Activated CD8-positive, alpha-beta memory T cell treated with anti-CD3 and anti-CD28 coated beads, Interleukin-2, amount 50 U/mL, for 24 hours (primary cell): ENCODE measurements around the gene SNCG.
"Not testable (repeated sequence)": the region's sequence is repeated elsewhere in the genome, so short reads cannot be mapped to it uniquely, and the experiment has no call there.

Experiments used
- DNase-seq: peaks from one replicate; pipeline ENCODE4 v3.0.0-alpha.2; 2020; ENCODE audit errors: extremely low read depth

Gene SNCG

DNA sequence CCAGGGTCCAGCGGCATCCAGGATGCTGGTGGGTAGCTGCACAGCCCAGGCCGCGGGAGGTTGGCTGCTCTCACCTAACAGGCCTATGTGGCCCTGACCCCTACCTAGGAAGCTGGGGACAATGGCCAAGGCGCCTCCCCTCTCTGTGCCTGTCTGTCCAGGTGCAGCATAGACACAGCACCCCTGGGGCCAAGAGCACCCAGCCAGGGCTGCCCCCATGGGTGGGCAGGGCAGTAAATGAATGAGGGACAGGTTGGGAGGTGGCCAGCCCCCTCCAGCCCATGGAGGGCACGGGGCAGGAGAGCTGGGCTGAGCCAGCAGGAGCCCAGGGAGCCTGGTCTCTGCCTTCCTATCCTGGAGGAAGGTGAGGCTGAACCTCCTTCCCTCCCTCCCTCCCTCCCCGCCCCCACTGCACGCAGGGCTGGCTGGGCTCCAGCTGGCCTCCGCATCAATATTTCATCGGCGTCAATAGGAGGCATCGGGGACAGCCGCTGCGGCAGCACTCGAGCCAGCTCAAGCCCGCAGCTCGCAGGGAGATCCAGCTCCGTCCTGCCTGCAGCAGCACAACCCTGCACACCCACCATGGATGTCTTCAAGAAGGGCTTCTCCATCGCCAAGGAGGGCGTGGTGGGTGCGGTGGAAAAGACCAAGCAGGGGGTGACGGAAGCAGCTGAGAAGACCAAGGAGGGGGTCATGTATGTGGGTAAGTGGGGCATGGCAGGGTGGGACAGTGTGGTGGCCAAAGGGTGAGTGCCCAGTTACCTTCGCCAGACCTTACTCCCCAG lies at the start of gene SNCG:
SNCG (plus strand) TSS at position 484 of the 785 bp plus-strand sequence; CDS start at position 583, 99 bp downstream.
- no peak for DNase-seq

DNA sequence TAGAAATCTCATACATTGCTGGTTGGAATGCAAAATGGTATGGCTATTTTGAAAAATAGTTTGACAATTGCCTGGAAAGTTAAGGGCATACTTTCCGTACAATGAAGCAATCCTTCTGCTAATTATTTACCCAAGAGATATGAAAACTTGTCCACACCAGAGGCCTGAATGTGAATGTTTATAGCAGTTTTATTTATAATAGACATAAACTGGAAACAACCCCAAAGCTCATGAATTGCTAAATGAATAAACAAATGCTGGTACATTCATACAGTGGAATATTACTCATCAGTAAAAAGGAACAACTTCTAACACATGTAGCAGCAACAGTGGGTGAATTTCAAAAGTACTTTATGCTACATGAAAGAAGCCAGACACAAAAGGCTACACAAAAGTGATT lies 43.7 kb upstream of the SNCG start:
- no peak for DNase-seq

DNA sequence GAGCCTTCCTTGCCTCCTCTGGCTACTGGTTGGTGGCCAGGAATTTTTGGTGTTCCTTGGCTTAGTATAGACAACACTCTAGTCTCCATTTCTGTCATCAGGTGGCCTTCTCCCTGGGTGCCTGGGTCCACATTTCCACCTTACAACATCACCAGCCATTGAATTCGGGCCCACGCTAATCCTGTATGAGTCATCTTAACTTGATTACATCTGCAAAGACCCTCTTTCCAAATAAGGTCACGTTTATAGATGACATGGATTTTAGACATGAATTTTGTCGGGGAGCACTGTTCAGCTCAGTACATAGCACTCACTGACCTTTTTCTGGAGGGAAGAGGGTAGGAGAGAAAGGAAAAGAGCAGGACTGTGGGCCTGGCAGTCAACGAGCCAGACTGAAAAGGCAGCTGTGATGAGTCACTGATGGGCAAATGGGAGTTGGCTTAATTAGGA lies 40.4 kb upstream of the SNCG start:
- DNase-seq: no peak

DNA sequence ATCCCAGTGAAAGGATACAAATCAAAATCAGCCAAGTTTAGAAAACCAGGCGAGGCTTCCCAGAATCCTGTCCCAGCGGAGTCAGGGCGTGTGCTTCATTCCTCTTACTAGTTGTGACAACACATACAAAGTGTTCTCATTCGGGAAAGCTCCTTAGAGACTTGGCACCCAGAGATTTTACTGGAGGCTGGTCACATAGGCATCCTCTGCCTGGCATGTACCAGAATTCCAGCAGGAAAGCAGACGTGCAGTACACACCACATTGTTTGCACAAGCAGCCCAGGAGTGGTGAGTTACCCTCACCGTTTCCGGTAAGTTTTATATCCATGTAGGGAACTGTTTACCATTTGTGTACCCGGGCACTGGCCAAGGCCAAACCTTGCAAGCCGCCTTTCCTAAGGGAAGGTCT lies 35.8 kb upstream of the SNCG start:
- DNase-seq: no peak

DNA sequence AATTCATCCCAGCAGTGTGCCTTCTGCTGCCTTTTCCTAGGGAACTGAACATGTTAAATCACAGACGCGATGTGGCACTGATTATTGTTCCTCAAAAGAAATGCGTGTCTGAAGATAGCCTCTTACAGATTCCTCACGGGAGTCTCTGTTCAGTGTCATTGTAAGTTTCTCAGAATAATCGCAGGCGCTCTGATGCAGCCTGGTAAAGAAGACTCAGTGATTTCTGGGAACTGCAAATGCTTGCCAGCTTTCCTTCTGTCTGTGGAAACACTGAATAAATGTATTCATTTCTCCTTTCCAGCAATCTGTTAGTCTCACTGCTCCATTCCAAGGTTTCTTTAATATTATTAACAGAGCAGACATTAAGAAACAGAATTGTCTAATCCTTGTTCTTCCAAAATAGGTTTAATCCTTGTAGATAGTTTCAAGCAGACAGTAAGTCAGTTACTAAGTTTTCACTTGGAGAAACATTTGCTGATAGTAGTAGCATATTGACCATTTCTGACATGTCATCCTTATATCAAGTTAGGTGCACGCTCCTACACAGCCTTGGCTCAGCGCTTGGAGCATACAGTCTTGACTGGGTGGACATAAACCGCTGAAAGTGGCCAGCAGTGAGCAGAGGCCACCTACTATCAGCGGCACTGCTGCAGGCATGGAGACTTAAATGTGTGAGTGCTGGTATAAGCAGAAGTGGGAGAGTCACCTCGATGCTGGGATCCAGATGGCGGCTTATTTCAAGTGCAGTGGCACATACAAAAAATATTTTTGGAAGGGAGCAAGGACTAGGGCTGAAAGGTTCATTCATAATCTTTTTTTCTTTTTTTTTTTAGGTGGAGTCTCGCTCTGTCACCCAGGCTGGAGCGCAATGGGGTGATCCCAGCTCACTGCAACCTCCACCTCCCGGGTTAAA lies 28.7 kb upstream of the SNCG start:
- no peak for DNase-seq

DNA sequence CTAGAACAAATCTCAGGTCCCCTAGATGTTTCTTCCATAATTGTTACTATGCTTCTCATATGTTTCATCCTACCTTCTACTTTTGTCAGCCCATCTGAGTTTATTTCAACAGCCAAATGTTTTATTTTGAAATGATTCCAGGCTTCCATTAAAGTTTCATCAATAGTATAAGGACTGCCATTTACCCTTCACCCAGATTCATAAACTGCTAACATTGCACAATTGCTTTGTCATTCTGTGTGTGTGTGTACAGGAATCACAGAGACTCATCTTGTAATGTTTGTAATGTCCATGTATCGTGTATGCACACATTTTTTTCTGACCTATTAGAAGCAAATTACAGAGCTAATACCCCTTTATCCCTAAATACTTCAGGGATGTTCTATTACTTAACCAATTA lies 26.5 kb upstream of the SNCG start:
- DNase-seq: no peak

DNA sequence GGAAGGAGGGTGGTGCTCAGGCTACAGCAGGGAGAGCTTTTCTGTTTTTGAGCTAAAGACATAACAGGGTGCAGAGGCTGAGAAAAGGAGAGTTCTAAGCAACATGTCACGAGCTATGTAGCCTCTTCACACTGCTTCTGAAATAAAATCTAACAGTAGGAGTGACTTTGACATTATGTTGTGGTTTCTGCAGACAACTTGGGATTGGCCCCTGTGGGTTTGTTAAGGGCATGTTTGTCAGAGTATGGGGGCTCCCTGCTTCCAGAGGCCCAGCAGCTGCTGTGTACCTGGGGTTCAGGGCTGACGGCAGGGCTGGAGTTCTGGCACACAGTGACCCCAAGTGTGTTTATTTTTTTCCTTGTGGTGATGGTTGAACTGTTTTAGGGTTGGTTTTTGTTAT lies 25.7 kb upstream of the SNCG start:
- no peak for DNase-seq

DNA sequence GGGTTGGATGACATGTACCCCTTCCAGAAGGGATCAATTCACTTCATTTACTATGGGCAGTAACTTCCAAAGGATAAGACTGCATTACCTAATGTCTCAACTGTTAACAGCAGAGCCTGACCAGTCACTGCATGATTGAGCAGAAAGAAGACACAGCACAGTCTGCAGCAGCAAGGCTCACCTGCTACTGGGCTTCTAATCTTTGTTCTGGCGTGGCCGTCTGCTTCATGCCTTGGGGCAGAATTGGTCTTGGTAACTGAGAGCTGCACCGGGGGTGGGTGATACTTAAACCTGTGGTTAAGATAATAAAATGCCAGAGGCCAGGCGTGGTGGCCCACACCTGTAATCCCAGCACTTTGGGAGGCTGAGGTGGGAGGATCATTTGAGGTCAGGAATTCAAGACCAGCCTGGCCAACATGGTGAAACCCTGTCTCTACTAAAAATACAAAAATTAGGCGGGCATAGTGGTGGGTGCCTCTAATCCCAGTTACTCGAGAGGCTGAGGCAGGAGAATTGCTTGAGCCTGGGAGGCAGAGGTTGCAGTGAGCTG lies 24.2 kb upstream of the SNCG start:
- not testable (repeated sequence) for DNase-seq

DNA sequence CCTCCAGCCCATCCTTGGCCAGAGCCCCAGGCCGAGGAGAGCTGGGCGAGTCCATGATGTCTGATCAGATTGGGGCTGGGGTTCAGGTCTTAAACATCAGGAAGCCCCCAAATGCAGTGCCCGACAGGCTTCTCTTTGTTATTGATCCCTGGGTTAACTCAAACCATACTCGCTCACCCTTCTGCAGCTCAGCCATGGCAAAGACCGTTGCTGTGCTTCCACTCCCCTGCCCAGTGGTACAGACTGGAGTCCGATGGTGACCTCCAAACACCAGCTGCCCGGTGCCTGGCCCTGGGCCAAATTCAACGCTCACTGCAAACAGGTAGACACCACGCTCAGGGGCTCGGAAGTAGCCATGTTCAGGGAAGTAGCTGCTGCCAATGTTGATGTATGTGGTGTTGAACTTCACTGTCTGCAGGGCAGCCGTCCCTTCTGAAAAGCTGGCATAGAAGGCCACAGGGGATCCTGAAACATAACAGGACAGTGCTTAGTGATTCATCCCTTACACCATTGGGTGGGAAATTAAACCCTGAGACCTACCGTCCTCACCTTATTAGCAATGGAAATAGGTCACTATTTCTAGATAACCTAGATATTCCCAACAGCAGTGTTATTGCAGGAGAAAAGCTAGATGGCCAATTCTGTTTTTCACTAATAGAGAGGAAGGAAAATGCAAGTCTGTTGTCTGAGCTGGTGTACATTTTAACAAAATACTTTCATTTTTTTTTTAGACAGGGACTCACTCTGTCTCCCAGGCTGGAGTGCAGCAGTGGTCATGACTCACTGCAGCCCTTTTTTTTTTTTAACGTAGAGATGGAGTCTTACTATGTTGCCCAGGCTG lies 21.5 kb upstream of the SNCG start:
- DNase-seq: no peak

DNA sequence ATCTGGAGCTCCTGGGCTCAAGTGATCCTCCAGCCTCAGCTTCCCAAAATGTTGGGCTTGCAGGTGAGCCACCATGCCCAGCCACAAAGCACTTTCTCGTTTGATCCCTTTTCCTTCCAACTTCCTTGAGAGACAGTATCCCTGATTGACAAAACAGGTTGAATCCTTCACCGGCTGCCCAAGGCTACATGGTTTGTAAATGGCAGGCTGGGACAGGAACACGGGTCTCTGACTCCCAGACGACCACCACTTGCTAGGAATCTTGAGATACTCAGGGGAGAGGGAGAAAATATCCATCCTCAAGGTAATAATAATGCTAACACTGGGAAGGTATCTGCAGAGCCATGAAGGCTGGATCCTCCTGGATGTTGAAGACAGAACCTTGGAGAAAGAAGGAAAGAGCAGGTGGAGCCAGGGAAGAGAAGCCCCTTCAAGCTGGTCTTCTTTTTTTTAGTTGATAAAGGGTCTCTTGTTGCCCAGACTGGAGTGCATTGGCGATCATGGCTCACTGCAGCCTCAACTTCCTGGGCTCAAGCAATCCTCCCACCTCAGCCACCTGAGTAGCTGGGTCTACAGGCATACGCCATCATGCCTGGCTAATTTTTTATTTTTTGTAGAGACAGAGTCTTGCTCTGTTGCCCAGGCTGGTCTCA lies 20.8 kb upstream of the SNCG start:
- DNase-seq: no peak

DNA sequence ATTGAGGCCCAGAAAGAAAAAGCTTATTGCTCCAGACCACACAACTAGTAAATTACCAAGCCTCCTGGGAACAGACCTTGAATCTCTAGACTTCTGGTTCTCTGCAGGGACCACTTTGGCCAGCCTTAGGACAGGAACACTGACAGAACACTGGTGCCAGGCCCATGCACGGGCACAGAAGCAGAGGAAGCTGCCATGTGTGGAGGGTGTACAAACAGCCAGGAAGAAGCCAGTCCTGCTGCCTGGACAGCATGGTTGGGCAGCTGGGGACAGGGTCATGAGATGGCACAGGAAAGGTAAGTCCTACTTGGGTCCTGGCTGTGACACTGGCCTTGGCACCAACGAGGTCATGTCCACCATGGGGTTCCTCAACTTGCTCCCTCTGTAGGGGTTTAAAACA lies 20.1 kb upstream of the SNCG start:
- DNase-seq: no peak

DNA sequence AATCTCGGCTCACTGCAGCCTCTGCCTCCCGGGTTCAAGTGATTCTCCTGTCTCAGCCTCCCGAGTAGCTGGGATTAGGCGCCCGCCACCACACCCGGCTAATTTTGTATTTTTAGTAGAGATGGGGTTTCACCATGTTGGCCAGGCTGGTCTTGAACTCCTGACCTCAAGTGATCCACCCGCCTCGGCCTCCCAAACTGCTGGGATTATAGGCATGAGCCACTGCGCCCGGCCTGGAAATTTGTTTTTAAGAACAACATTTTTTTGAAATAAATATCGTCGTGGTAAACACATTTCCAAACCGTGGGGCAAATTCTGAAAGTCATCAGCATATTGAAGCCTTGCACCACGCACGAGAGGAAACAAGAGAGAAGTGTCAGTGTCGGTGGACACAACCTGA lies 18.3 kb upstream of the SNCG start:
- not testable (repeated sequence) for DNase-seq

DNA sequence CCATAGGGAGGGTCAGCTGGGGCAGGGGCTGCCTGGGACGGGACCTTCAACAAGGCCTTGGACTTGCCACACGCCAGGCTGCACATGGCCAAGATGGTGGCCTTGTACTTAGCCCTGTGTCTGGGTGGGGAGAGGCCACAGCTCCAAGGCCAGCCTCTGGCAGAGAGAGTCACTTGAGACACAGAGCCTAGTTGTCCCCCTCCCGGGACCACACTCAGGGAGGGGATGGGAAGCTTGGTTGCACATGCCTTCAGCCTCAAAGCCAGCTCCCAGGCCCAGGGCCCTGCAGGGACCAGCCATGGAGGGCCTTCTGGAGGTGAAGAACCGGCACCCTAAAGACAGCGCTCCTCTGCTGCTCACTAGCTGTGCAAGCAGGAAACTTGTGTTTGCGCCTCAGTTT lies 17.7 kb upstream of the SNCG start:
- DNase-seq: no peak

DNA sequence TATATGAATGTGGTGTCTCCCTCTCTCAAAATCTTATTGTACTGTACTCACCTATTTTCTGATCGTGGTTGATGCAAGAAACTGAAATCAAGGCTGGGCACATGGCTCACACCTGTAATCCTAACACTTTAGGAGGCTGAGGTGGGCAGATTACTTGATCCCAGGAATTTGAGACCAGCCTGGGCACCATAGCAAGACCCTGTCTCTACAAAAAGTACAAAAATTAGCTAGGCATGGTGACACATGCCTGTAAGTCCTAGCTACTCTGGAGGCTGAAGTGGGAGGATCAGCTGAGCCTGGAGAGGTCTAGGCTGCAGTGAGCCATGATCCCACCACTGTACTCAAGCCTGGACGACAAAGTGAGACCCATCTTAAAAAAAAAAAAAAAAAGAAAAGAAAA lies 17.0 kb upstream of the SNCG start:
- DNase-seq: no peak

DNA sequence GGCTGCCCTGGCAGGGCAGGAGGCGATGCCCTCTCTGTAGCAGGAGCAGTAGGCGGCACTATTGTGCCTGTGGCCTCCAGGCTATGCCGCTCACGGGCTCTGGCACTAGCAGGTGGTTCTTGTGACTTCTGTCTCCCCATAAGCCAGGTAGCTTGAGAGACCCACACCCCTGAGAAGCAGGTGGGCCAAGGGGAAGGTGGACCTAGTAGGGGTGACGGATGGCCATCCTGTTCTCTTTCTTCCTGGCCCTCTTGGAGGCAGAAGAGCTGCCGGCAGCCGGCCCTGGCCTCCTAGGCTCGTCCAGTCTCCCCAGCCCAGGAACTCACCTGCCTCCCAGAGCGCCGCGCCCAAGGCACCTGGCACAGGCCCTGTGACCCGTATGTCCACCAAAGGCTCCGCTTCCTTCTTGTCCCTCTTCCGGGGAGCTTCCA lies 16.4 kb upstream of the SNCG start:
- no peak for DNase-seq

DNA sequence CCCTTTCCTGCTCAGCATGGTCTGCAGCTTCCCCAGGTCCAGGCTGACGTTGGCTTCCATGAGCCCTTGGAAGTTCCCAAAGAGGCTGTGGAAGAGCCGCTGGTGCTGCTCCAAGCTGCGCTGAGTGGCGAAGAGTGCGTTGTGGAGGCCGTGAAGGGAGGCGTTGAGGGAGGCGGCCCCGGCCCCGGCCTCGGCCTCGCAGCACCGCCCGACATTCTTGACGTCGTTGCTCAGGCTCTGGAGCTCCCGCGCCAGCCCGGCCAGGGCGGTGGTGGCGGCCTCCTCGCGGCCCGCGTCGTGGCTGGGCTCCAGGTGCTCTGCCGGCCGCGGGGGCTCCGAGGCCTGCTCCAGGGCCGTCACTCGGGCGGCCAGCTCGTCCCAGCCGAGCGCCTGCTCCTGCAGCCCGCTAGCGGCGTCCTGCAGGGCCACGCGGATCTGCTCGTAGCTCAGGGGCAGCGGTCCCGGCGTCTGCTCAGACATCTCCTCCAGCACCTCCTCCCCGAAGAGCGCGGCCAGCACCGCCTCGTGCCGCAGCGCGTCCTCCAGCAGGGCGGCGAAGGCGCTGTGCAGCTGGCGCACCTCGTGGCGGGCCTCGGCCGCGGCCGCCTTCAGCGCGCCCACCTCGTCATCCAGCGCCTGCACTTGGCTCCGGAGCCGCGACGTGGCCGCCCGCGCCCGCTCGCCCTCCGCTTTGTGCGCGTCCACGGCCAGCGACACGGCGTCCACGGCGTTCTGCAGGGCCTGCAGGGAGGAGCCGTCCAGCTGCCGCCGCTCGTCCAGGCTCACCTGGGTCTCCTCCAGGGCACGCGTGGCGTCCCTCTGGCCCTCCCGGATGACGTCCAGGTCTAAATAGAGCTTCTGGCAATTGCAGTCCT lies 15.7 kb upstream of the SNCG start:
- no peak for DNase-seq

DNA sequence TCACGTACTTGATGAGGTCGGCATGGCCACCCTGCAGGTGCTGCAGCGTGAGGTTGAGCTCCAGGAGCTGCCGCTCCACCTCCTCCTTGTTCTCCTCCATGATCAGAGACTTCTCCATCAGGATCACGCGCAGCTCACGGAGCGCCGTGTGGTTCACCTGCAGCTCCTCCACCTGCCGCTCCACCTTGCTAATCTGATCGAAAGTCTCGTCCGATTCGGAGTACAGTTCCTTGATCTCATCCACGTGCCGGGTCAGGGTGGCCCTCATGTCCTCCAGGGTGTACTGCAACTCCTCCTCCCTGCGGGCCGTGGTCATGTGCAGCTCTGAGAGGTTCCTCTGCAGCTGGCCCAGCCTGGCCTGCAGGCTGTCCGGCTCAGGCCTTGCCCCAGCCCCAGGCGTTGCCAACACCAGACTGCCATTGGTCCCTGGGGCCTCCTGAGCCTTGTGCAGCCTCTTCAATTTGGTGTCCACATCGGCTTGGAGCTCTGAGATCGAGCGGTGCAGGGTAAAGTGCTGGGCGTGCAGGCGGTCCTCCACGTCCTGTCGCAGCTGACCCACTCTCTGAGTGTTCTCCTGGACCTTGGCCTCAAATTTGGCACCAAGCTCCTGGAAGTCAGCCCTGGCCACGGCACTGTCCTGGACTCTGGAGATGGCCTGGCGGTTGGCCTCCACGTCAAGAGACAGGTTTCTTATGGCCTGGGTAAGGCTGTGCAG lies 14.9 kb upstream of the SNCG start:
- DNase-seq: no peak

DNA sequence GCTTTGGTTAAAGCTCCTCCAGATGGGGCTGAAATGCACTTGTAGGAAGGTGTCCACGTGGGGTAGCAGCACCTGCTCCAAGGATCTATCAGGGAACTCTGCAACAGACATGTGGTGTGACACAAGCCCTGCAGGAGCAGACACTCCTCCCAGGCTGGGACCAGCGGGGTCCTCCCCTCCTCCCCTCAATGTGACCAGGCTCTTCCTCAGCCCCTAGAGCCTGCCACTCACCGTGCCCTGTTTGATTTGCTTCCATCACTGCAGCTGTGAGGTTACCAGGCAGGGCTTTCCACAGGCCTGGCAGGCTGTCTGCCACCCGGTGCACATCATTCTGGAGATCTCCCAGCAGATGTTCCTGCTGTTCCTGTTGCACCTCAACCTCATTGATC lies 14.4 kb upstream of the SNCG start:
- DNase-seq: no peak

DNA sequence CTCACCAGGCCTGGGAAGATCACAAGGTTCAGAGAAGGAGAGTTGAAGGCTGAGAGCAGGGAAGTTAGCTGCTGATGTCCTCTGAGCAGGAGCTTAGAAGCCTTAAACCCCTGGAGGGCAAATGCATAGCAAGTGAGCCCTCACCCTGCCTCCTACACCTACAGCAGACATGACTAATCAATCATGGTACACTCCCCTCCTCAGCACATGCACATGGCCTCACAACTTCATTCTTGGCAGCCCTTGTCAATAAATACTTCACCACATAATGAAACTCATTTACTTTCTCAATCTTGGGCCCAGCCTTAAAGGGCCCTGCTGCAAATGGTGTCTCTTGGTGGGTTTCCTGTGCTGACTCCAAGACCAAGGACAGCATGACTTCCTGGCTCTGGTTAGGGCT lies 13.9 kb upstream of the SNCG start:
- DNase-seq: no peak

DNA sequence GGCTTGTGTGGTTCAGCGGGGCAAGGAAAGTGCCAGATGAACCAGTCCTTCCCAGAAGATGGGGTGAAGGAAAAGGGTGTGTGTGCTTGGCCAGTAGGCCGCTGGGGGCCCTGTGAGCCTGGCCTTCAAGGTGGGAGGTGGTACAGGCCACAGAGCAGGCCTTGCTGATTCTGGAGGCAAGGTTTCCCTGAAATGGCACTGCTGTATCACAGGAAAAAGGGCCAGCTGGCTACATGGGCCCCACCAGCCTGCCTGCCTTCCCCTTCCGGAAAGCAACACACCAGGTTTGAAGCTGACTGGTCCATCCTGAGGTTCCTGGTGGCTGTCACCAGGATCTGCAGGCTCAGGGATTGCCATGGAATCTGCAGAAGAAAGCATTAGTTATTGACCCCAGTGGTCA lies 13.5 kb upstream of the SNCG start:
- DNase-seq: no peak
